Upper lobe of right lung (tissue), 1 donor: Measurements from ENCODE around the gene SRP9. TPM values are rescaled to one million over a fixed set of nuclear protein-coding genes. Genes with fewer than 3 reads are reported as not detected.
"Not testable (repeated sequence)": the region's sequence is repeated elsewhere in the genome, so short reads cannot be mapped to it uniquely, and the experiment has no call there.

ENCODE experiments used
- ATAC-seq: fragments of 200-7000 bp; cut with Tn5 transposase; one replicate; pipeline ENCODE4 v1.9.1; 2020; ENCODE audit warnings: mild to moderate bottlenecking, moderate library complexity
- DNase-seq: peaks from one replicate; pipeline ENCODE4 v3.0.0-alpha.2; 2020
- H3K27ac ChIP-seq: fragments of 200-600 bp; one replicate; pipeline ENCODE4 v1.8.0; 2022
- H3K27me3 ChIP-seq: fragments of 200-600 bp; one replicate; pipeline ENCODE4 v1.8.0; 2022; ENCODE audit warnings: mild to moderate bottlenecking
- H3K36me3 ChIP-seq: fragments of 200-600 bp; one replicate; pipeline ENCODE4 v1.8.0; 2022
- H3K4me1 ChIP-seq: fragments of 200-600 bp; one replicate; pipeline ENCODE4 v1.8.0; 2022
- H3K4me3 ChIP-seq: fragments of 200-600 bp; one replicate; pipeline ENCODE4 v1.8.0; 2022; ENCODE audit warnings: mild to moderate bottlenecking
- H3K9me3 ChIP-seq: fragments of 200-600 bp; one replicate; pipeline ENCODE4 v1.8.0; 2022
- intact Hi-C: fragments of 100-400 bp; cut with DNase I; formaldehyde crosslinking; loops from one replicate; pipeline ENCODE4 v1.11.0; 2022
- total RNA-seq: library from RNA; stranded (reverse); fragmentation: NEBNext Ultra II Directional; extraction: Animal tissue kit (Norgen Biotek cat#: 25700); gene quantifications from one replicate; pipeline ENCODE4 v1.2.1, GENCODE V29; 2021
- TF ChIP-seq, protein P1 (sequence below): fragments of 200-600 bp; IDR thresholded peaks from one replicate; pipeline ENCODE4 v1.8.0; 2022; ENCODE audit warnings: antibody characterized with exemption
- donor health status: DM: no; HTN: yes; CAD: no; lungs with severe emphysema.

Gene SRP9
- total RNA-seq, 1 donor from 2014 or later = 157 TPM

DNA sequence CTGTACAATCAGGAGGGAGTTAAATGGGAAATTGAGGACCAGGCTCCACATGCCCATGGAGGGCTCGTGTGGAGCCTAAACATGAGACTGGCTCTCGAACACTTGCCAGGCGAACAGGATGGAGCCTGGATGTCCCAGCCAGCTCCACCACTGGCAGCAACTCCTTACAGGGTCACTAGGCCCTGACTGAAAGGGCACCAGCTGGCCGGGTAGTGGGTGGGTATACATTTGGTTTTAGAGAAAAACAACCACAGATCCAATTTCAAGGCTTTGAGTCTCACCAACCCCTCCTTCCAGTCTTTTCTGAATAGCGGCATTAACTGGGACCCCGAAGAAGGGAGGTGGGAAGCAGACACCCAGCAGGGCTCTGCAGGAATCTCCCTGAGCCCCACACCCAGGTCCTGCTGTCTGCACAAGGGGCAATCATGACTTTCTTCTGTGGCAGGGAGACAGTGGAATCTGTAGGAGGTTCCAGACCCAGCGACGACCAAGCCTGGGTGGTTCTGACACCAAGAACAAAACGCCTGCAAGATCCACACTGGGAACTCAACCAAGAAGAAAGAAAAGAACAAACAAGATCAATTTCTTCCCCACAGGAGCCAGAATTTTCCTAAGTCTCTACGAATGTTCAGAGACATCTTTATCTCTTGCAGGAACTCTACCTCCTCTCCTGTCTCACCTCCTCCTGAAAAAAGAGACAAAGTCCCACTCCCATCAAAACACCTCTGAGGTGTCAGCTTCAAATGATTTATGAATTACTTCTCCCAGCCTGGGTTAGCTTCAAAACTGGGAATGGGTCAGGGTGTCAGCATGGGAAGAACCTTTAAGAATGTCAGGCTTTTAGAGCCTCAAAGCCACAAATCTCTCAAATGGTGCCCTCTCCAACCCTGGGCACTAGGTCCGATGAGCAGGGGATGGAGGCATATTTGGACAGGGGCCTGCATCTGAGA is 26.5 kb upstream of the SRP9 start:
- DNase-seq = no peak
- H3K27me3 ChIP-seq = no peaks in the 10 kb centered on the region
- ATAC-seq = no peak
- H3K27ac ChIP-seq = no peak overlapping the region
- H3K9me3 ChIP-seq = no peaks in the 10 kb centered on the region
- peaks cover 31% of the 10 kb centered on the region for H3K4me1 ChIP-seq
- intact Hi-C loops = no loop called here
- TF ChIP-seq, protein P1, sequence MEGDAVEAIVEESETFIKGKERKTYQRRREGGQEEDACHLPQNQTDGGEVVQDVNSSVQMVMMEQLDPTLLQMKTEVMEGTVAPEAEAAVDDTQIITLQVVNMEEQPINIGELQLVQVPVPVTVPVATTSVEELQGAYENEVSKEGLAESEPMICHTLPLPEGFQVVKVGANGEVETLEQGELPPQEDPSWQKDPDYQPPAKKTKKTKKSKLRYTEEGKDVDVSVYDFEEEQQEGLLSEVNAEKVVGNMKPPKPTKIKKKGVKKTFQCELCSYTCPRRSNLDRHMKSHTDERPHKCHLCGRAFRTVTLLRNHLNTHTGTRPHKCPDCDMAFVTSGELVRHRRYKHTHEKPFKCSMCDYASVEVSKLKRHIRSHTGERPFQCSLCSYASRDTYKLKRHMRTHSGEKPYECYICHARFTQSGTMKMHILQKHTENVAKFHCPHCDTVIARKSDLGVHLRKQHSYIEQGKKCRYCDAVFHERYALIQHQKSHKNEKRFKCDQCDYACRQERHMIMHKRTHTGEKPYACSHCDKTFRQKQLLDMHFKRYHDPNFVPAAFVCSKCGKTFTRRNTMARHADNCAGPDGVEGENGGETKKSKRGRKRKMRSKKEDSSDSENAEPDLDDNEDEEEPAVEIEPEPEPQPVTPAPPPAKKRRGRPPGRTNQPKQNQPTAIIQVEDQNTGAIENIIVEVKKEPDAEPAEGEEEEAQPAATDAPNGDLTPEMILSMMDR = no peak
- H3K4me3 ChIP-seq = no peak overlapping the region
- no peaks in the 10 kb centered on the region for H3K36me3 ChIP-seq

DNA sequence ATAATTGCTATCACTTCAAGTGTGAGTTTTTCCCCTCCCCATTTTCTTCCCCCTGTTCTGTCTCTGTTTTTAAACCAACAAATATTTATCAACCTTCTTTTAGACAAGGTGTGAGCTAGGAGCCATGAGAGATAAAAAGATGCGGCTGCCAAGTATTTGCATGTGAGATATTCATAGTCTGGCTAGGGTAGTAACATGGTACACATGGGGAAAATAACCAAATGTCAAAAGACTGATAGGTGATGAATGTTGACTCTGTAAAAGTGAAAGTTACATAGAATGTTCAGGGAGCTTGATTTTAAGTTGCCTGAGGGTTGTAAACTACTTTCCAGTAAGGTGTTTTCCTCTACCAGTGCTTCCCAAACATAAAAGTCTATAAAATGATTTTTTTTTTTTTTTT is 25.4 kb upstream of the SRP9 start:
- no peak for ATAC-seq
- TF ChIP-seq, protein P1 = no peak
- intact Hi-C loops = no loop called here

DNA sequence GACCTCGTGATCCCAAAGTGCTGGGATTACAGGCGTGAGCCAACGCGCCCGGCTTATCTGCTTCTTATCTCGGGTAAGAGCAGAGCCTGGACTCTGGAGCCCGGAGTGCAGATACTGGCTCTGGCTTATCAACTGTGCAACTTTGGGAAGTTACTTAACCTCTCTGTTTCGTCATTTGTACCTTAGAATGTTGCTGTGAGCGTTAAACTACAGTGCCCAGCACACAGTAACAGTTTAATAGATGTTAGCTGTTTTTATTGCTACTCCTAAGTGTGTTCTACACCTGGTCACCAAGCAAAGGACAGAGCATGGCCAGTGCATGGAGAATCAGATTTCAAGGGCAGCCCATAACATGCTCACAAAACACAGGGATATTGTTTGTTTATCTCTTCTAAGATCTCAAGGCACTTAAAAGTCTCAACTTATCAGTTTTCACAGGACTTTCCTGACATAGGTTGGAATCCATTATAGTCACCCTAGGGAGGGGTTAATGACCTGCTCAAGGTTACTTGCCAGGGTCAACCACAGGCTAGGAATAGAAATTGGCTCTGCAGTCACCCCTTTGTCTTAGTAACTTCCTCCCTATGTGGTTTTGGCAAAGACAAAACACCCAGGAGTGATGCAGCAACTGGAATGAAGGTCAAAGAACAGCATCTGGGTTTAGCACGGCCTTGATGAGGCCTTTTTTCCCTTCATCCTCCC is 22.5 kb upstream of the SRP9 start:
- TF ChIP-seq, protein P1 = no peak
- intact Hi-C loops = no loop called here
- Histone ChIP-seq H3K4me3 (no peak overlapping the region), H3K9me3 (no peaks in the 10 kb centered on the region), H3K27me3 (no peaks in the 10 kb centered on the region), H3K4me1 (peaks cover 13% of the 10 kb centered on the region), H3K36me3 (no peaks in the 10 kb centered on the region), H3K27ac (peak overlapping the region; percentile 49)
- ATAC-seq (peak; percentile 63), DNase-seq (no peak)

More for the DNA sequence above, 25.4 kb upstream of the SRP9 start:
- H3K4me3 ChIP-seq = no peak overlapping the region
- H3K4me1 ChIP-seq = peaks cover 24% of the 10 kb centered on the region
- no peak overlapping the region for H3K27ac ChIP-seq
- no peaks in the 10 kb centered on the region for H3K9me3 ChIP-seq
- H3K27me3 ChIP-seq = no peaks in the 10 kb centered on the region
- H3K36me3 ChIP-seq = no peaks in the 10 kb centered on the region
- no peak for DNase-seq

GRCh38 chr1:225755671-225756319 is 21.8 kb upstream of the SRP9 start:
- intact Hi-C loops = no loop called here
- peak overlapping the region; percentile 49 for H3K27ac ChIP-seq
- no peaks in the 10 kb centered on the region for H3K36me3 ChIP-seq
- H3K9me3 ChIP-seq = no peaks in the 10 kb centered on the region
- ATAC-seq = no peak
- no peaks in the 10 kb centered on the region for H3K27me3 ChIP-seq
- H3K4me3 ChIP-seq = no peak overlapping the region
- peaks cover 13% of the 10 kb centered on the region for H3K4me1 ChIP-seq
- TF ChIP-seq, protein P1 = no peak
- no peak for DNase-seq

- H3K36me3 ChIP-seq = no peaks in the 10 kb centered on the region
- H3K27me3 ChIP-seq = no peaks in the 10 kb centered on the region
- TF ChIP-seq, protein P1 = no peak
- DNase-seq = no peak
- H3K9me3 ChIP-seq = no peaks in the 10 kb centered on the region
- intact Hi-C loops = no loop called here
- H3K4me3 ChIP-seq = no peak overlapping the region
- no peak for ATAC-seq
- peaks cover 13% of the 10 kb centered on the region for H3K4me1 ChIP-seq
- H3K27ac ChIP-seq = no peak overlapping the region
Measured at GRCh38 chr1:225757927-225758656, 19.5 kb upstream of the SRP9 start.

- ATAC-seq, H3K4me3 ChIP-seq, H3K27me3 ChIP-seq, H3K9me3 ChIP-seq, intact Hi-C loops, H3K36me3 ChIP-seq, H3K27ac ChIP-seq, DNase-seq: not testable (repeated sequence)
- H3K4me1 ChIP-seq = peaks cover 25% of the 10 kb centered on the region
Measured at GRCh38 chr1:225759972-225760371, 17.7 kb upstream of the SRP9 start.
